ENCODE measurements around the gene SCN5A. TPM values are rescaled to one million over a fixed set of nuclear protein-coding genes. Genes with fewer than 3 reads are reported as not detected.
"Not testable (repeated sequence)": the region's sequence is repeated elsewhere in the genome, so short reads cannot be mapped to it uniquely, and the experiment has no call there.

Gene SCN5A
- total RNA-seq, 2 donors from 2014 or later = 0.18 to 0.66 TPM

DNA sequence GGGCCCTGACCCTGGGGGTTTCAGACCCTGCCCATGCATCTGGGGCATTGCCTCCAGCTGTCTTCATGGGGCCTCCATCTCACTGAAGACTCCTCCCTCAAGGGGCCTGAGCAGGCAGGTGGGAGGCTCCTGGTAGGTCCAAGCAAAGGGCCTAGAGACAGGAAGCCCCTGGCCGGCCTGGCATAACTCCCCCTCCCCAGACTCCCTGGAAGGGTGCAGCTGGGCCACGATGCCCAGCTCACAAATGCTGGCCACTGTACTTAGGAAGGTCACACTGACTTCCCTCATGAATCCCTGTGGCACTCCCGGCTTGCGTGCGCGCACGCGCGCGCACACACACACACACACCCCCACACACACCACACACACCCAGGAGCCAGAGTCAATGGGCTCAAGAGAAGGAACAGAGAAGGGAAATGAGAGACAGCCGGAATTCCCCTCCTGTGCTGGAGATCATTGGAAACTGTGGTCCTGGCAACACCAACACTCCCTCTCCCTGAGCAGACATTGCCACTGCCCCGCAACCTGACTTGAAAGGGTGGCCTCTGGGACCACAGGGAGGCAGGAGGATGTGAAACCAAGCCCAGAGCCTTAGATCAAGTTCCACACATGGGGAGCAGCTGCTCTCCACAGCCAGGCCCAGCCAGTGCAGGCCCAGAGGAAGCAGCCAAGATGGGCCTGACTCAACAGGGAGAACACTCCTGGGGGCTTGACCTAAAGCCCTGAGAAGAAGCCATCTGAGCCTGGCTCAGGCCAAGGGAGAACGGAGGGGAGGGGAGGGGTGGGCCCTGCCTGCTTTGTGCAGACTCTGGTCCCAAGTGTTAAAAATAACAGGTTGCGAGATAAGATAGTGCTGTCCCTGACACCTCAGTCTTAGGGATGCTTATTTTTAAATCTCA is 69.7 kb downstream of the SCN5A start:
- H3K36me3 Mint-ChIP-seq = no peaks in the 10 kb centered on the region
- no peaks in the 10 kb centered on the region for H3K9me3 Mint-ChIP-seq
- H3K27ac Mint-ChIP-seq = peak overlapping the region in 1 of 2 donors; percentile 14
- no peak for DNase-seq (ENCODE audit: low spot score in 2 of 2)
- ATAC-seq = no peak

- ATAC-seq (no peak), DNase-seq (ENCODE audit: low spot score in 2 of 2) (no peak)
- Mint-ChIP-seq H3K9me3 (no peaks in the 10 kb centered on the region), H3K27ac (no peak overlapping the region), H3K36me3 (no peaks in the 10 kb centered on the region)
These were observed 70.3 kb downstream of the SCN5A start for GRCh38 chr3:38579141-38579540.

- H3K27ac Mint-ChIP-seq = no peak overlapping the region
- DNase-seq (ENCODE audit: low spot score in 2 of 2) = no peak
- no peak for ATAC-seq
- no peaks in the 10 kb centered on the region for H3K9me3 Mint-ChIP-seq
- H3K36me3 Mint-ChIP-seq = peaks cover 0 to 1% of the 10 kb centered on the region in 2 donors
These were observed 70.9 kb downstream of the SCN5A start for GRCh38 chr3:38578551-38578950.

DNA sequence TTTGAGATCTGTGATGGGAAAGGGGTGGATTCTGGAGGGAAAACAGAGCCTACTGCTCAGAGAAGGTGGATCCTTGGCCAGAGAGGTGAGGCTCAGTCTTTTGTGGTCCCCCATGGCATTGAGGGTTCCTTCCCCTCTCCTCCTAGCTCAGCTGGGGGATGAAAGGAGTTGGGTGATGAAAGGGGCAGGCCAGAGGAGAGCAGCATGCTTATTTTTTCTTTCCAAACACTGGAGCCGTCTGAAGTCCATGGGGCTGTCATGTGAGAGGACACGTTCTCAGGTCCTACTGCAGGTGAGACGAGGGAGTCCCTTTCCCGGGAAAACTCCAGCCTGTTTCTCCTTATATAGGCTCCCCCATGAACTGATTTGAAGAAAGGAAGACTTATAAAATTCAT is 71.4 kb downstream of the SCN5A start:
- ATAC-seq (no peak), DNase-seq (ENCODE audit: low spot score in 2 of 2) (no peak)
- Mint-ChIP-seq H3K27ac (no peak overlapping the region), H3K9me3 (no peaks in the 10 kb centered on the region), H3K36me3 (peaks cover 0 to 6% of the 10 kb centered on the region in 2 donors)

DNA sequence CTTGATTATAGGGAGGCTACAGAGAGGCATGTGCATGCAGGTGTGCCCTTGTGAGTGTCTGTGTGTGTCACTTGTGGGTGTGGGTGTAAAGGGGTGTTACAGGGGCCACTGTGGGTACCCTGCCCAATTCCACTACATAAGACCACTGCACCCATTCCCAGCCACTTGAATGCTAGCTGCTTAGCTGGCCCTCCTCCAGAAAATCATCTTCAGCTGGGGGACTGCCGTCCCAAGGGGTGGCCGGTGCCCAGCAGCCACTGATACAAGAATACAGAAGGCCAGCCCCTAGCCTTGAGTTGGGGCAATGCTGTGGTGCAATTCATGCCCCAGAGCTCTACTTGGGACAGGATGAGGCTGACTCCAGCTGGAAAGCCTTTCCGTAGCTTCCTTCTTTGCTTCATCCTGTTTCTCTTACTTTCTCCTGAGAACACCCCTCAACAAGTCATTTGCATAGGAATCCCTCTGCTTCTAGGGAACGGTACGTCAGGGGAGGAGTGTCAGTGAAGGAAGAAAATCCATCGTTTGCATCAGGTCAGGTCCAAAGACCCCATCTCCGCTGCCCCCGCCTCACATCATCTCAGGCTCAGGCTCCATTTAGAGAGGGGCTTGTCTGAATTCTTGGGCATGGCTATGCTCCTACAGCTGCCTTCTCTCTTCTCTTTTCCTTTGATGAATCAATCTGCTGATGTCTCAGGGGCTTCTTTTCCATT is 72.0 kb downstream of the SCN5A start:
- H3K36me3 Mint-ChIP-seq = peaks cover 0 to 6% of the 10 kb centered on the region in 2 donors
- H3K27ac Mint-ChIP-seq = no peak overlapping the region
- ATAC-seq (no peak), DNase-seq (ENCODE audit: low spot score in 2 of 2) (no peak)
- no peaks in the 10 kb centered on the region for H3K9me3 Mint-ChIP-seq

- ATAC-seq (no peak), DNase-seq (ENCODE audit: low spot score in 2 of 2) (no peak)
- H3K27ac Mint-ChIP-seq = no peak overlapping the region
- no peaks in the 10 kb centered on the region for H3K9me3 Mint-ChIP-seq
- peaks cover 0 to 6% of the 10 kb centered on the region in 2 donors for H3K36me3 Mint-ChIP-seq
These were observed 72.7 kb downstream of the SCN5A start for GRCh38 chr3:38576526-38577370.

GRCh38 chr3:38576131-38576525 is 73.4 kb downstream of the SCN5A start:
- no peaks in the 10 kb centered on the region for H3K9me3 Mint-ChIP-seq
- no peak for DNase-seq (ENCODE audit: low spot score in 2 of 2)
- peaks cover 0 to 6% of the 10 kb centered on the region in 2 donors for H3K36me3 Mint-ChIP-seq
- H3K27ac Mint-ChIP-seq = no peak overlapping the region
- ATAC-seq = no peak

- Mint-ChIP-seq H3K27ac (no peak overlapping the region), H3K36me3 (peaks cover 0 to 6% of the 10 kb centered on the region in 2 donors), H3K9me3 (no peaks in the 10 kb centered on the region)
- ATAC-seq = no peak
- DNase-seq (ENCODE audit: low spot score in 2 of 2) = no peak
These were observed 74.1 kb downstream of the SCN5A start for GRCh38 chr3:38575279-38575843.

GRCh38 chr3:38574411-38575278 is 74.8 kb downstream of the SCN5A start:
- no peaks in the 10 kb centered on the region for H3K9me3 Mint-ChIP-seq
- DNase-seq (ENCODE audit: low spot score in 2 of 2) (no peak), ATAC-seq (no peak)
- peak overlapping the region in 1 of 2 donors; percentile 36 for H3K27ac Mint-ChIP-seq
- H3K36me3 Mint-ChIP-seq = peaks cover 0 to 6% of the 10 kb centered on the region in 2 donors

DNA sequence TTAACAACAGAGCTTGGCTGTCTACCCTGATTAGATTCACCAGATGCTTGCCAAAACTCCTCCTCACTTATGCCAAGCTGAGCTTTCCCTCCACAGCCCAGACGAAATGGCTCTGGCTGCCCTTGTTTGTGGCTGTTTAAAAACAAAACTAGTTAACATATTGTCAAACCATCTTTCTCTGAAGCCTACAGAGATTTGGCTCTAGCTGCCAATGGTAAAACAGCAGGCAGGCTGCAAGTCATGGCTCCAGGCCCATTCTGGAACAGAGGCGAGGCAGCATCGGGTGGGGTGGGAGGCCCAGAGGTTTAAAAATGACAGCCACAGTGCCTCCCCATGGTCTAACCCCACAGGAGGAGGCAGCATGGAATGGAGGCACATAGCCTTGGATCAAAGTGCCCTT is 75.9 kb downstream of the SCN5A start:
- H3K27ac Mint-ChIP-seq = no peak overlapping the region
- DNase-seq (ENCODE audit: low spot score in 2 of 2) = no peak
- H3K36me3 Mint-ChIP-seq = peaks cover 0 to 6% of the 10 kb centered on the region in 2 donors
- no peak for ATAC-seq
- no peaks in the 10 kb centered on the region for H3K9me3 Mint-ChIP-seq

DNA sequence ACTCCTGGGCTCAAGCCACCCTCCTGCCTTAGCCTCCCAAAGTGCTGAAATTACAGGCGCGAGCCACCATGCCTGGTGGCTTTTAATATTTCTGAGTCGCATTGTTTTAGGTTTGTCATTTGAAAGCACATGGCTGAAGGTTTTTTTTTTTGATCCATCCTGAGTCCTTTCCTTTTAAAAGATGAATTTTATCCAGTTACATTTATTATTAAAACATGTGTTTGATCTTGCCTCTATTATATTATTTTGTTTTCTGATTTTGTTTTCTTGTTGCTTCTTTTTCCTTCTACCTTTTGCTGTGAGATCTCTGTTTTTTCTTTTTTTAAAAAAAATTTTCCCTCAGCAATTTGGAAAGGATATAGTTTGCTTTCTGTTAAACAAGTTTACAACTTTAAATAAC is 76.4 kb downstream of the SCN5A start:
- ATAC-seq (no peak), DNase-seq (ENCODE audit: low spot score in 2 of 2) (no peak)
- H3K36me3 Mint-ChIP-seq = peaks cover 0 to 6% of the 10 kb centered on the region in 2 donors
- no peaks in the 10 kb centered on the region for H3K9me3 Mint-ChIP-seq
- H3K27ac Mint-ChIP-seq = no peak overlapping the region

- ATAC-seq = no peak
- Mint-ChIP-seq H3K27ac (no peak overlapping the region), H3K9me3 (no peaks in the 10 kb centered on the region), H3K36me3 (no peaks in the 10 kb centered on the region)
- DNase-seq (ENCODE audit: low spot score in 2 of 2) = no peak
These were observed 82.0 kb downstream of the SCN5A start for GRCh38 chr3:38567498-38567897.

DNA sequence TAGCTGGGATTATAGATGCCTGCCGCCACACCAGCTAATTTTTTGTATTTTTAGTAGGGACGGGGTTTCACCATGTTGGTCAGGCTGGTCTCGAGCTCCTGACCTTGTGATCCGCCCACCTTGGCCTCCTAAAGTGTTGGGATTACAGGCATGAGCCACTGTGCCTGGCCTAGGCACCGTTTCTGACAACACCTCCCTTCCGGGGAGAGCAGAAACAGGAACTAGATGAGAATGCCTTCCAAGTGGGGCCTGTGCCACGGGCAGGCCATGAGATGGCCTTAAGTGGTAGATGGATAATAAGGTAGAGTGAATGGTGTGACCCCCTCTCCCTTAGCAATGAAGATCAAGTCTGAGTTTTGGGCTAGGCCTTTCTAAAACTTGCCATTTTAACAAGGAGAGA is 82.7 kb downstream of the SCN5A start:
- not testable (repeated sequence) for ATAC-seq, H3K27ac Mint-ChIP-seq, H3K36me3 Mint-ChIP-seq, H3K9me3 Mint-ChIP-seq
- peak in 1 of 2 donors; percentile 25 for DNase-seq (ENCODE audit: low spot score in 2 of 2)

GRCh38 chr3:38566215-38566528 is 83.3 kb downstream of the SCN5A start:
- ATAC-seq = no peak

GRCh38 chr3:38565339-38566214 is 83.9 kb downstream of the SCN5A start:
- DNase-seq (ENCODE audit: low spot score in 2 of 2) = peak in 1 of 2 donors; percentile 34

More at GRCh38 chr3:38566215-38566528, 83.3 kb downstream of the SCN5A start:
- Mint-ChIP-seq H3K36me3 (no peaks in the 10 kb centered on the region), H3K27ac (peak overlapping the region in 1 of 2 donors; percentile 33), H3K9me3 (no peaks in the 10 kb centered on the region)
- peak in 1 of 2 donors; percentile 49 for DNase-seq (ENCODE audit: low spot score in 2 of 2)

More at GRCh38 chr3:38565339-38566214, 83.9 kb downstream of the SCN5A start:
- Mint-ChIP-seq H3K9me3 (no peaks in the 10 kb centered on the region), H3K36me3 (no peaks in the 10 kb centered on the region), H3K27ac (peak overlapping the region in 1 of 2 donors; percentile 33)
- ATAC-seq = no peak

Data from activated naive CD4-positive, alpha-beta T cell treated with anti-CD3 and anti-CD28 coated beads, Interleukin-2, amount 50 U/mL, for 72 hours (primary cell).